Coronary artery (tissue), 2 donors: ENCODE results near the gene LHB.
"Not testable (repeated sequence)": the region's sequence is repeated elsewhere in the genome, so short reads cannot be mapped to it uniquely, and the experiment has no call there.

ENCODE experiments used
- DNase-seq: peaks from one replicate; pipeline ENCODE4 v3.0.0-alpha.2; 2017; ENCODE audit warnings: low spot score
- H3K27ac ChIP-seq, 2 donors: fragments of 200-600 bp; sonication (generic); one replicate each; pipeline ENCODE4 v1.5.1; 2016 to 2019
- H3K4me3 ChIP-seq: fragments of 200-600 bp; sonication (generic); 2 replicates; pipeline ENCODE4 v1.5.1; 2016; ENCODE audit warnings: mild to moderate bottlenecking, moderate library complexity
- TF ChIP-seq, protein P1 (sequence below): fragments of 200-600 bp; sonication (generic); IDR thresholded peaks from one replicate; pipeline ENCODE4 v1.5.1; 2019; ENCODE audit warnings: antibody characterized with exemption

LHB gene

GRCh38 chr19:49059053-49059452 lies 42.2 kb upstream of the LHB start:
- DNase-seq: no peak
- Histone ChIP-seq H3K4me3 (no peak overlapping the region), H3K27ac (no peak overlapping the region)
- TF ChIP-seq, protein P1, sequence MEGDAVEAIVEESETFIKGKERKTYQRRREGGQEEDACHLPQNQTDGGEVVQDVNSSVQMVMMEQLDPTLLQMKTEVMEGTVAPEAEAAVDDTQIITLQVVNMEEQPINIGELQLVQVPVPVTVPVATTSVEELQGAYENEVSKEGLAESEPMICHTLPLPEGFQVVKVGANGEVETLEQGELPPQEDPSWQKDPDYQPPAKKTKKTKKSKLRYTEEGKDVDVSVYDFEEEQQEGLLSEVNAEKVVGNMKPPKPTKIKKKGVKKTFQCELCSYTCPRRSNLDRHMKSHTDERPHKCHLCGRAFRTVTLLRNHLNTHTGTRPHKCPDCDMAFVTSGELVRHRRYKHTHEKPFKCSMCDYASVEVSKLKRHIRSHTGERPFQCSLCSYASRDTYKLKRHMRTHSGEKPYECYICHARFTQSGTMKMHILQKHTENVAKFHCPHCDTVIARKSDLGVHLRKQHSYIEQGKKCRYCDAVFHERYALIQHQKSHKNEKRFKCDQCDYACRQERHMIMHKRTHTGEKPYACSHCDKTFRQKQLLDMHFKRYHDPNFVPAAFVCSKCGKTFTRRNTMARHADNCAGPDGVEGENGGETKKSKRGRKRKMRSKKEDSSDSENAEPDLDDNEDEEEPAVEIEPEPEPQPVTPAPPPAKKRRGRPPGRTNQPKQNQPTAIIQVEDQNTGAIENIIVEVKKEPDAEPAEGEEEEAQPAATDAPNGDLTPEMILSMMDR: no peak

DNA sequence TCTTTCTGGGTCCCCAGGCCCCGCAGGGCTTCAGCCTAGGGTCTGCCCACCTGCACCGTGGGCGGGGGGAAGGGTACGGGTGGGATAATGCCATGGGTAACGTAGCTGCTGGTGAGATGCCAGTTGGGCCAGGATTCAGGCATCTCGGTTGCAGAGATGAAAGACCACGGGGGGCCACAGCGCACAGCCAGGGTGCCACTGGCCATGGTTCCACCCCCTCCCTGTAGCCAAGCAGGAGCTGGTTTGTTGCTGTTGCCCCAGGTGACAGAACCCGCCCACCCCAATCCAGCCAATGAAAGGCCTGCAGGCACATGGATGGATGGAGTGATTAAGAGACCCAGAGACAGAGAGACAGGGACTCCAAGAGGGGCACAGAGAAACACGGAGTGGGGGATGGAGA lies 41.7 kb upstream of the LHB start:
- Histone ChIP-seq H3K27ac (no peak overlapping the region), H3K4me3 (no peak overlapping the region)
- DNase-seq: no peak
- TF ChIP-seq, protein P1: no peak

- DNase-seq: no peak
- Histone ChIP-seq H3K4me3 (peak within 1 kb of the TSS; percentile 83), H3K27ac (no peak within 1 kb of the TSS)
- TF ChIP-seq, protein P1: no peak
These were observed 40.8 kb upstream of the LHB start, which contains the start of gene CGB7 for GRCh38 chr19:49057636-49058234. Gene CGB7 (minus strand): TSS chr19:49057749. CDS start chr19:49055375, 2,374 bp downstream.

- H3K27ac ChIP-seq, DNase-seq: not testable (repeated sequence)
- H3K4me3 ChIP-seq: peak overlapping the region; percentile 83
These were observed 40.2 kb upstream of the LHB start for GRCh38 chr19:49056902-49057596.

GRCh38 chr19:49056101-49056901 lies 39.4 kb upstream of the LHB start:
- TF ChIP-seq, protein P1: peak; percentile 37
- DNase-seq: no peak
- peak overlapping the region; percentile 83 for H3K4me3 ChIP-seq
- H3K27ac ChIP-seq: no peak overlapping the region

GRCh38 chr19:49050376-49051033 lies 33.6 kb upstream of the LHB start:
- DNase-seq, H3K27ac ChIP-seq, H3K4me3 ChIP-seq: not testable (repeated sequence)

- not testable (repeated sequence) for DNase-seq, H3K4me3 ChIP-seq, H3K27ac ChIP-seq
These were observed 32.9 kb upstream of the LHB start for GRCh38 chr19:49049834-49050233.

GRCh38 chr19:49049011-49049410 lies 32.1 kb upstream of the LHB start, which contains the start of gene CGB8:
Gene CGB8 (minus strand): TSS chr19:49049111. CDS start chr19:49048739, 372 bp downstream.
- H3K4me3 ChIP-seq, DNase-seq, H3K27ac ChIP-seq: not testable (repeated sequence)

GRCh38 chr19:49043548-49043947 lies 26.7 kb upstream of the LHB start, which contains the start of gene CGB5:
Gene CGB5 (plus strand): TSS chr19:49043848. CDS start chr19:49044210, 362 bp downstream.
- H3K4me3 ChIP-seq, H3K27ac ChIP-seq, DNase-seq: not testable (repeated sequence)

- H3K27ac ChIP-seq, H3K4me3 ChIP-seq, DNase-seq: not testable (repeated sequence)
These were observed 25.8 kb upstream of the LHB start for GRCh38 chr19:49042666-49043065.
